ENCODE measurements around the gene COPG1.

- no peak for TF ChIP-seq CTCF (IDR thresholded peaks at IDR 0.05; ENCODE audit: poor library complexity)
- TF ChIP-seq EZH2 (IDR thresholded peaks at IDR 0.05; ENCODE audit: borderline replicate concordance): no peak
- no peak for TF ChIP-seq EZH2phosphoT487 (IDR thresholded peaks at IDR 0.05; ENCODE audit: low read depth, severe bottlenecking, unreplicated experiment)
Observed at GRCh38 chr3:129313665-129314385, 64.4 kb downstream of the COPG1 start.

All from hepatocyte (in vitro differentiated cells).